NOMO-1 treated with dmso at 0.1 percent for 144 hours (cell line): ENCODE measurements around the gene SDHD.

Experiments used
- DNase-seq: peaks from one replicate; lab custom pipeline; 2025; ENCODE audit not compliant: unreplicated experiment; lab: John Stamatoyannopoulos, UW

The SDHD gene

GRCh38 chr11:112100462-112100861 is 13.8 kb downstream of the SDHD start:
- no peak for DNase-seq

- DNase-seq: no peak
Measured at GRCh38 chr11:112103446-112103845, 16.8 kb downstream of the SDHD start.

- DNase-seq: no peak
Measured at GRCh38 chr11:112106070-112106469, 19.4 kb downstream of the SDHD start.

- peak; percentile 42 for DNase-seq
Measured at GRCh38 chr11:112113539-112114457, 27.1 kb downstream of the SDHD start.

GRCh38 chr11:112114460-112114859 is 27.8 kb downstream of the SDHD start:
- no peak for DNase-seq

GRCh38 chr11:112115386-112115785 is 28.7 kb downstream of the SDHD start:
- no peak for DNase-seq

GRCh38 chr11:112118176-112118575 is 31.5 kb downstream of the SDHD start:
- DNase-seq: no peak

GRCh38 chr11:112121981-112122615 is 35.4 kb downstream of the SDHD start:
- DNase-seq: no peak

- no peak for DNase-seq
Measured at GRCh38 chr11:112123129-112123528, 36.5 kb downstream of the SDHD start.

GRCh38 chr11:112127056-112127455 is 40.4 kb downstream of the SDHD start:
- DNase-seq: no peak

GRCh38 chr11:112128483-112129121 is 41.9 kb downstream of the SDHD start:
- no peak for DNase-seq

GRCh38 chr11:112129656-112130055 is 43.0 kb downstream of the SDHD start:
- DNase-seq: peak; percentile 21

GRCh38 chr11:112132737-112133136 is 46.1 kb downstream of the SDHD start:
- DNase-seq: no peak

- no peak for DNase-seq
Measured at GRCh38 chr11:112134473-112134872, 47.8 kb downstream of the SDHD start.

GRCh38 chr11:112143597-112143996 is 56.9 kb downstream of the SDHD start:
- no peak for DNase-seq
